ENCODE measurements around the gene LYPD6B.
A peak's percentile ranks its signal among the peaks of the same experiment; 100 is the strongest.

The LYPD6B gene

DNA sequence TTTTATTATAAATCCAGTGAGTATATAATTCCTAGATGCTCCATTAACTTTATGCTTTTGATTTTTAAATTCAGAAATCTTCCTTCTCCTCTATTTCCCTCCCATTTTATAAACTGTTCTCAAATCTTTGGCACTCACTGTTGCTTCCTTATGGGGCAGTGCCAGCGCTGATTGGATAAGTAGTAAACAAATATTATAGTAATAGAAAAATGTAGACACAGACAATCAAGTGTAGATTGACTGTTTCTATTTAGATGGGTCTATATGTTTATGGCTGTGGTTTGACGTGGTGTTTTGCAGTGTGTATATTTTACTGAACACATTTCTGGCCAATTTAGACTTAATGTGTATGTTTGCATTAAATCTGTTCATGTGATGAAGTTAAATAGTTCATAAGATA is 36.6 kb downstream of the LYPD6B start:
- Histone ChIP-seq H3K36me3 (ENCODE audit: control insufficient read depth, insufficient read depth, low read length) (no peaks in the 10 kb centered on the region), H2AFZ (no peak overlapping the region), H3K27ac (no peak overlapping the region), H3K79me2 (no peaks in the 10 kb centered on the region), H3K4me2 (ENCODE audit: low read length) (no peak overlapping the region), H3K4me3 (ENCODE audit: low read depth, low read length) (no peak overlapping the region), H3K4me1 (peaks cover 8% of the 10 kb centered on the region), H3K9ac (no peak overlapping the region), H3K27me3 (ENCODE audit: control insufficient read depth, insufficient read depth, low read length) (no peaks in the 10 kb centered on the region), H3K9me3 (ENCODE audit: control insufficient read depth, low read length) (no peaks in the 10 kb centered on the region)
- TF ChIP-seq, protein P1, sequence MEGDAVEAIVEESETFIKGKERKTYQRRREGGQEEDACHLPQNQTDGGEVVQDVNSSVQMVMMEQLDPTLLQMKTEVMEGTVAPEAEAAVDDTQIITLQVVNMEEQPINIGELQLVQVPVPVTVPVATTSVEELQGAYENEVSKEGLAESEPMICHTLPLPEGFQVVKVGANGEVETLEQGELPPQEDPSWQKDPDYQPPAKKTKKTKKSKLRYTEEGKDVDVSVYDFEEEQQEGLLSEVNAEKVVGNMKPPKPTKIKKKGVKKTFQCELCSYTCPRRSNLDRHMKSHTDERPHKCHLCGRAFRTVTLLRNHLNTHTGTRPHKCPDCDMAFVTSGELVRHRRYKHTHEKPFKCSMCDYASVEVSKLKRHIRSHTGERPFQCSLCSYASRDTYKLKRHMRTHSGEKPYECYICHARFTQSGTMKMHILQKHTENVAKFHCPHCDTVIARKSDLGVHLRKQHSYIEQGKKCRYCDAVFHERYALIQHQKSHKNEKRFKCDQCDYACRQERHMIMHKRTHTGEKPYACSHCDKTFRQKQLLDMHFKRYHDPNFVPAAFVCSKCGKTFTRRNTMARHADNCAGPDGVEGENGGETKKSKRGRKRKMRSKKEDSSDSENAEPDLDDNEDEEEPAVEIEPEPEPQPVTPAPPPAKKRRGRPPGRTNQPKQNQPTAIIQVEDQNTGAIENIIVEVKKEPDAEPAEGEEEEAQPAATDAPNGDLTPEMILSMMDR (IDR thresholded peaks at IDR 0.05), result no peak

DNA sequence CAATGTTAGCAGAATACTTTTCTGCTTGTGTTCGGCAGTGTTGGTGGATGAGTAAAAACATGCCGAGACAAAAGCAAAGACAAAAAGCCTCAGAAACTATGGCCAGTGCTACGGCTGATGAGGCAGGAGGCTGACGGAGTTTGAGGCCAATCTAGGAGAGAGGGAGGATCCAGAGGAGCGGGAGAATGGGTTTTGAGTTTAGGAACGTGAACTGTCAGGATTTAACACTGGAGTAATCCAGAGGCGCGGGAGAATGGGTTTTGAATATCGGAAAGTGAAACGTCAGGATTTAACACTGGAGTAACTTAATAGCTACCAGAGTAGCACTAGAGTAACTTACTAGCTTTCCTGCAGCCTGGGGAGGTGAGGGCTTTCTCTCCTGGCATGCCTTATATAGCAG is 37.4 kb downstream of the LYPD6B start:
- Histone ChIP-seq H3K79me2 (no peaks in the 10 kb centered on the region), H3K4me2 (ENCODE audit: low read length) (no peak overlapping the region), H3K4me3 (ENCODE audit: low read depth, low read length) (no peak overlapping the region), H3K27ac (no peak overlapping the region), H3K9me3 (ENCODE audit: control insufficient read depth, low read length) (no peaks in the 10 kb centered on the region), H3K27me3 (ENCODE audit: control insufficient read depth, insufficient read depth, low read length) (no peaks in the 10 kb centered on the region), H3K36me3 (ENCODE audit: control insufficient read depth, insufficient read depth, low read length) (no peaks in the 10 kb centered on the region), H3K9ac (no peak overlapping the region), H2AFZ (no peak overlapping the region), H3K4me1 (peaks cover 8% of the 10 kb centered on the region)
- TF ChIP-seq, protein P1 (IDR thresholded peaks at IDR 0.05), result no peak

DNA sequence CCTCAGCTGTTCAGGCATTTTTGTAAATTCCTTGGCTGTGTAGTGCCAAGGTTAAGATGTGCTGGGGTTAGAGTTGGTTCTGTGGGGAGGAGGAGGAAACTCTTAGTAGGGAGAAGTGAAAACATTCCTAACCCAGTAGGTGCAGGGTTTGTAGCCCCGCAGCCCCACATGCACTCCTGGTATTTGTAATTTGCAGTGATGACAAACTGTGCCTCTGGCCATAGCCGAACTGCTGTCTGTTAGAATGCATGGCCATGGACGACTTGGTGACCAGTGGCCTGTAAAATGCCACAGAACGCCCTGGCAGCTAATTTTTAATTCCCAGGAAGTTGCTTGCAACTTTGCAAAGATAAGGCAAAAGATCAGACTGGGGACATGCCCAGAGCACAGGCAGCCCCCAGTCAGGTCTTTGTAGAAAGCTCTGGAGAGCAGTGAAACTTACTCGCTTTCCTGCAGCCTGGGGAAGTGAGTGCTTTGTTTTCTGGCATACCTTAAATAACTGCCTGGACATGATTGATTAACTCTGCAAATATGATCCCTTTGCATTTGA is 38.4 kb downstream of the LYPD6B start:
- Histone ChIP-seq H3K36me3 (ENCODE audit: control insufficient read depth, insufficient read depth, low read length) (no peaks in the 10 kb centered on the region), H3K4me1 (peaks cover 8% of the 10 kb centered on the region), H3K9ac (no peak overlapping the region), H3K27me3 (ENCODE audit: control insufficient read depth, insufficient read depth, low read length) (no peaks in the 10 kb centered on the region), H3K4me2 (ENCODE audit: low read length) (no peak overlapping the region), H3K79me2 (no peaks in the 10 kb centered on the region), H3K9me3 (ENCODE audit: control insufficient read depth, low read length) (no peaks in the 10 kb centered on the region), H3K27ac (no peak overlapping the region), H2AFZ (peak overlapping the region; percentile 16), H3K4me3 (ENCODE audit: low read depth, low read length) (no peak overlapping the region)
- TF ChIP-seq, protein P1 (IDR thresholded peaks at IDR 0.05), result no peak

DNA sequence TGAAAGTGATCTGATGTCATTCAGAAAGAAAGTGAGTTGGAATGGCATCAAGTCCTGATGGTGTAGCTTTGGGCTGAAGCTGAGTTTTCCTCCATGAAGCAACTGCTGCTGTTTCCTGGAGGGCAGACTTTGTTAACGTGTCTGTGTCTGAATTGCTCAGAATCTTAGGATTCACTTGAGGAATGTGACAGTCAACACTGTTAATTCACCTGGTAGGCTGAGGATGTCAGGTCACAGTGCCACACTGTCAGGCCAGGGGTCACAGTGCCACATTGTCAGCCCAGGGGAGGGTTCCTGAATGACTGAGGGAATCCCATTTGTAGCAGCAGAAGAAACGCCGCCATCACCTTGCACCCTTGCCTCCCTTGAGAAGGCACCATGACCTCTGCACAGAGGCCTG is 39.4 kb downstream of the LYPD6B start:
- Histone ChIP-seq H3K27ac (no peak overlapping the region), H3K9me3 (ENCODE audit: control insufficient read depth, low read length) (no peaks in the 10 kb centered on the region), H3K9ac (no peak overlapping the region), H3K4me2 (ENCODE audit: low read length) (no peak overlapping the region), H3K4me3 (ENCODE audit: low read depth, low read length) (no peak overlapping the region), H3K36me3 (ENCODE audit: control insufficient read depth, insufficient read depth, low read length) (no peaks in the 10 kb centered on the region), H3K4me1 (peaks cover 10% of the 10 kb centered on the region), H3K27me3 (ENCODE audit: control insufficient read depth, insufficient read depth, low read length) (no peaks in the 10 kb centered on the region), H2AFZ (no peak overlapping the region), H3K79me2 (no peaks in the 10 kb centered on the region)
- TF ChIP-seq, protein P1 (IDR thresholded peaks at IDR 0.05), result no peak

DNA sequence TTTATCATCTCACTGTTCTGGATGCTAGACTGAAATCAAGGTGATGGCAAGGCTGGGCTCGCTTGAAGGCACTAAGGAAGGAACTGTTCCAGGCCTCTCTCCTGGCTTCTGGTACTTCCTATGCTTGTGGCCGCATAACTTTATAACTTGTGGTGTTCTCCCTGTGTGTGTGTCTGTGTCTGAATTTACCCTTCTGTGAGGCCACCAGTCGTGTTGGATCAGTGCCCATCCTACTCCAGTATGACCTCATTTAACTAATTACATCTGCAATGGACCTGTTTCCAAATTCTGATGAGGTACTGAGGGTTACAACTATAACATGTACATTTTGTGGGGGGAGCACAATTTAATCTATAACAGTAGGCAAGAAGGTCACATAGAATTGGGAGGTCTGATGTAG is 41.6 kb downstream of the LYPD6B start:
- no peaks in the 10 kb centered on the region for H3K36me3 ChIP-seq (ENCODE audit: control insufficient read depth, insufficient read depth, low read length)
- no peak overlapping the region for H3K4me3 ChIP-seq (ENCODE audit: low read depth, low read length)
- no peaks in the 10 kb centered on the region for H3K79me2 ChIP-seq
- peaks cover 12% of the 10 kb centered on the region for H3K4me1 ChIP-seq
- TF ChIP-seq, protein P1 (IDR thresholded peaks at IDR 0.05), result no peak
- no peak overlapping the region for H3K27ac ChIP-seq
- no peak overlapping the region for H3K4me2 ChIP-seq (ENCODE audit: low read length)
- no peaks in the 10 kb centered on the region for H3K9me3 ChIP-seq (ENCODE audit: control insufficient read depth, low read length)
- no peaks in the 10 kb centered on the region for H3K27me3 ChIP-seq (ENCODE audit: control insufficient read depth, insufficient read depth, low read length)
- no peak overlapping the region for H2AFZ ChIP-seq
- H3K9ac ChIP-seq, result no peak overlapping the region
